22Rv1 (cell line): ENCODE data around the gene CERCAM.
"Not testable (repeated sequence)": the region's sequence is repeated elsewhere in the genome, so short reads cannot be mapped to it uniquely, and the experiment has no call there.

Experiments used
- ZFX ChIP-seq: fragments of 450-650 bp; IDR thresholded peaks from 2 replicates; pipeline ENCODE4 v1.6.1; 2017; ENCODE audit warnings: antibody characterized with exemption, borderline replicate concordance
- TF ChIP-seq, protein P1 (sequence below): fragments of 450-650 bp; IDR thresholded peaks from 2 replicates; pipeline ENCODE4 v1.5.1; 2017; ENCODE audit warnings: mild to moderate bottlenecking

GRCh38 chr9:128423356-128423755 is 2.7 kb downstream of the CERCAM start:
- TF ChIP-seq, protein P1, sequence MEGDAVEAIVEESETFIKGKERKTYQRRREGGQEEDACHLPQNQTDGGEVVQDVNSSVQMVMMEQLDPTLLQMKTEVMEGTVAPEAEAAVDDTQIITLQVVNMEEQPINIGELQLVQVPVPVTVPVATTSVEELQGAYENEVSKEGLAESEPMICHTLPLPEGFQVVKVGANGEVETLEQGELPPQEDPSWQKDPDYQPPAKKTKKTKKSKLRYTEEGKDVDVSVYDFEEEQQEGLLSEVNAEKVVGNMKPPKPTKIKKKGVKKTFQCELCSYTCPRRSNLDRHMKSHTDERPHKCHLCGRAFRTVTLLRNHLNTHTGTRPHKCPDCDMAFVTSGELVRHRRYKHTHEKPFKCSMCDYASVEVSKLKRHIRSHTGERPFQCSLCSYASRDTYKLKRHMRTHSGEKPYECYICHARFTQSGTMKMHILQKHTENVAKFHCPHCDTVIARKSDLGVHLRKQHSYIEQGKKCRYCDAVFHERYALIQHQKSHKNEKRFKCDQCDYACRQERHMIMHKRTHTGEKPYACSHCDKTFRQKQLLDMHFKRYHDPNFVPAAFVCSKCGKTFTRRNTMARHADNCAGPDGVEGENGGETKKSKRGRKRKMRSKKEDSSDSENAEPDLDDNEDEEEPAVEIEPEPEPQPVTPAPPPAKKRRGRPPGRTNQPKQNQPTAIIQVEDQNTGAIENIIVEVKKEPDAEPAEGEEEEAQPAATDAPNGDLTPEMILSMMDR: not testable (repeated sequence)
- TF ChIP-seq ZFX: not testable (repeated sequence)
